Caco-2 (cell line): Measurements from ENCODE around the gene EML4. TPM values are rescaled to one million over a fixed set of nuclear protein-coding genes. Genes with fewer than 3 reads are reported as not detected.

ENCODE experiments used
- BruUV-seq: library from RNA; stranded (reverse); fragments of 400-500 nt; replicated peaks from 2 replicates; lab custom pipeline; 2021; lab: Mats Ljungman, UMichigan
- CTCF ChIA-PET: fragments of 300-600 bp; sonication (Branson Sonifier 250); formaldehyde crosslinking; loops from one replicate; lab custom pipeline; 2022; ENCODE audit warnings: antibody characterized with exemption; lab: Charles Lee
- POLR2A ChIA-PET: fragments of 300-600 bp; sonication (Branson Sonifier 250); formaldehyde crosslinking; loops from one replicate; lab custom pipeline; 2022; ENCODE audit warnings: antibody characterized with exemption; lab: Charles Lee
- DNase-seq, 2 experiments: peaks; one replicate each; pipeline versions ENCODE4 v3.0.0 to v3.0.0-alpha.2; 2020 to 2022
- H3K27me3 ChIP-seq: replicated peaks from 2 replicates; pipeline ENCODE4 v1.6.0; 2011; ENCODE audit warnings: low read length; ENCODE audit not compliant: control insufficient read depth, insufficient read depth
- H3K36me3 ChIP-seq: 2 replicates; pipeline ENCODE4 v1.5.1; 2011; ENCODE audit warnings: low read length; ENCODE audit not compliant: control insufficient read depth, insufficient read depth
- H3K4me1 ChIP-seq: fragments of 250-450 bp; sonication (Bioruptor Pico); 2 replicates; pipeline ENCODE4 v1.5.1; 2020; ENCODE audit warnings: mild to moderate bottlenecking
- H3K4me3 ChIP-seq: 2 replicates; pipeline ENCODE4 v1.5.1; 2011; ENCODE audit warnings: low read depth, mild to moderate bottlenecking, control low read depth, low read length
- H3K9me3 ChIP-seq: fragments of 250-450 bp; sonication (Bioruptor Pico); 2 replicates; pipeline ENCODE4 v1.5.1; 2020; ENCODE audit warnings: mild to moderate bottlenecking, moderate library complexity
- H3K27ac Mint-ChIP-seq: one replicate; pipeline ENCODE4 v1.8.0; 2022; ENCODE audit warnings: mixed read lengths; ENCODE audit not compliant: unreplicated experiment
- H3K27me3 Mint-ChIP-seq: one replicate; pipeline ENCODE4 v1.8.0; 2022; ENCODE audit warnings: mixed read lengths; ENCODE audit not compliant: insufficient read depth, unreplicated experiment
- H3K36me3 Mint-ChIP-seq: one replicate; pipeline ENCODE4 v1.8.0; 2022; ENCODE audit warnings: mild to moderate bottlenecking, mixed read lengths; ENCODE audit not compliant: insufficient read depth, unreplicated experiment
- H3K4me1 Mint-ChIP-seq: one replicate; pipeline ENCODE4 v1.8.0; 2022; ENCODE audit warnings: low read depth, mixed read lengths; ENCODE audit not compliant: unreplicated experiment
- H3K4me3 Mint-ChIP-seq: one replicate; pipeline ENCODE4 v1.8.0; 2022; ENCODE audit warnings: mild to moderate bottlenecking, moderate library complexity, mixed read lengths; ENCODE audit not compliant: unreplicated experiment
- H3K9me3 Mint-ChIP-seq: one replicate; pipeline ENCODE4 v1.8.0; 2022; ENCODE audit warnings: mixed read lengths; ENCODE audit not compliant: unreplicated experiment
- CTCF ChIP-seq, 2 experiments: fragments of 200-600 bp in 1 of 2; IDR thresholded peaks; 1 replicate in 1 of 2; 2 replicates in 1 of 2; pipeline versions ENCODE4 v1.5.1 to v1.8.0; 2011 to 2022; ENCODE audit warnings: antibody characterized with exemption in 1 of 2, control low read depth in 1 of 2, inconsistent platforms in 1 of 2, low read depth in 1 of 2, low read length in 1 of 2, mild to moderate bottlenecking in 1 of 2, moderate library complexity in 1 of 2; ENCODE audit not compliant: insufficient read depth in 1 of 2, severe bottlenecking in 1 of 2, unreplicated experiment in 1 of 2
- intact Hi-C: fragments of 100-400 bp; cut with micrococcal nuclease; formaldehyde crosslinking; loops from one replicate; pipeline ENCODE4 v1.10.0; 2022; ENCODE audit not compliant: unreplicated experiment
- total RNA-seq: library from RNA; stranded (reverse); gene quantifications from 2 replicates; pipeline ENCODE4 v1.2.3, GENCODE V29; 2022

Gene EML4
- total RNA-seq, 1 experiment from 2014 or later, result 125 TPM

- H3K27ac Mint-ChIP-seq, result peak overlapping the region; percentile 13
These were observed 85.2 kb downstream of the EML4 start for GRCh38 chr2:42254186-42254895.

GRCh38 chr2:42256505-42256904 is 87.4 kb downstream of the EML4 start:
- Histone ChIP-seq H3K36me3 (no peaks in the 10 kb centered on the region; the same call in 1 of the 2 replicates), H3K4me3 (no peak overlapping the region), H3K9me3 (no peaks in the 10 kb centered on the region), H3K27me3 (no peaks in the 10 kb centered on the region), H3K4me1 (no peaks in the 10 kb centered on the region)
- BruUV-seq, result no TSS peak
- no peak overlapping the region for H3K27ac Mint-ChIP-seq
- ChIA-PET POLR2A (no interaction called here), CTCF (no interaction called here)
- peaks cover 53% of the 10 kb centered on the region for H3K36me3 Mint-ChIP-seq
- TF ChIP-seq CTCF (IDR thresholded peaks at IDR 0.05; ENCODE audit: insufficient read depth in 1 of 2, low read depth in 1 of 2, low read length in 1 of 2, severe bottlenecking in 1 of 2, unreplicated experiment in 1 of 2), result no peak
- no peaks in the 10 kb centered on the region for H3K27me3 Mint-ChIP-seq
- intact Hi-C loops, result no loop called here
- DNase-seq, result no peak
- H3K4me3 Mint-ChIP-seq, result no peak overlapping the region
- peaks cover 8% of the 10 kb centered on the region for H3K4me1 Mint-ChIP-seq
- H3K9me3 Mint-ChIP-seq, result no peaks in the 10 kb centered on the region

More at GRCh38 chr2:42254186-42254895, 85.2 kb downstream of the EML4 start:
- no TSS peak for BruUV-seq
- TF ChIP-seq CTCF (IDR thresholded peaks at IDR 0.05; ENCODE audit: insufficient read depth in 1 of 2, low read depth in 1 of 2, low read length in 1 of 2, severe bottlenecking in 1 of 2, unreplicated experiment in 1 of 2), result no peak
- Histone ChIP-seq H3K4me3 (no peak overlapping the region), H3K27me3 (no peaks in the 10 kb centered on the region), H3K36me3 (no peaks in the 10 kb centered on the region; the same call in 1 of the 2 replicates), H3K9me3 (no peaks in the 10 kb centered on the region), H3K4me1 (no peaks in the 10 kb centered on the region)
- peaks cover 50% of the 10 kb centered on the region for H3K36me3 Mint-ChIP-seq
- H3K9me3 Mint-ChIP-seq, result no peaks in the 10 kb centered on the region
- H3K27me3 Mint-ChIP-seq, result no peaks in the 10 kb centered on the region
- peaks cover 8% of the 10 kb centered on the region for H3K4me1 Mint-ChIP-seq
- no peak overlapping the region for H3K4me3 Mint-ChIP-seq
- DNase-seq, result no peak
- intact Hi-C loops, result no loop called here
- ChIA-PET POLR2A (no interaction called here), CTCF (interaction anchor here (0.6 kb wide), 1 partner anchor 401 kb away, joined by 3 read pairs; no protein-coding TSS in a partner anchor)

- ChIA-PET POLR2A (no interaction called here), CTCF (no interaction called here)
- no TSS peak for BruUV-seq
- no peak overlapping the region for H3K4me3 ChIP-seq
- Mint-ChIP-seq H3K27ac (no peak overlapping the region), H3K4me1 (no peaks in the 10 kb centered on the region), H3K36me3 (peaks cover 73% of the 10 kb centered on the region), H3K27me3 (no peaks in the 10 kb centered on the region), H3K9me3 (no peaks in the 10 kb centered on the region), H3K4me3 (no peak overlapping the region)
- H3K36me3 ChIP-seq, result no peaks in the 10 kb centered on the region; the same call in 1 of the 2 replicates
- no peaks in the 10 kb centered on the region for H3K4me1 ChIP-seq
- intact Hi-C loops, result no loop called here
- no peak for TF ChIP-seq CTCF (IDR thresholded peaks at IDR 0.05; ENCODE audit: insufficient read depth in 1 of 2, low read depth in 1 of 2, low read length in 1 of 2, severe bottlenecking in 1 of 2, unreplicated experiment in 1 of 2)
- no peaks in the 10 kb centered on the region for H3K9me3 ChIP-seq
- no peak for DNase-seq
- H3K27me3 ChIP-seq, result no peaks in the 10 kb centered on the region
These were observed 92.5 kb downstream of the EML4 start for GRCh38 chr2:42261518-42262195.
